IPS-15b (cell line): ENCODE data around the gene TMEM255B.
"Not testable (repeated sequence)": the region's sequence is repeated elsewhere in the genome, so short reads cannot be mapped to it uniquely, and the experiment has no call there.

ENCODE experiments used
- H3K27me3 ChIP-seq: one replicate; pipeline ENCODE4 v1.6.1; 2013; ENCODE audit warnings: low read length; ENCODE audit not compliant: control insufficient read depth, insufficient read depth
- H3K36me3 ChIP-seq: one replicate; pipeline ENCODE4 v1.6.1; 2013; ENCODE audit warnings: low read length; ENCODE audit not compliant: control insufficient read depth, insufficient read depth
- H3K4me1 ChIP-seq: one replicate; pipeline ENCODE4 v1.6.1; 2013; ENCODE audit warnings: mild to moderate bottlenecking, low read length; ENCODE audit not compliant: control insufficient read depth, insufficient read depth
- H3K4me3 ChIP-seq: one replicate; pipeline ENCODE4 v1.5.1; 2013; ENCODE audit warnings: low read depth, low read length
- H3K9ac ChIP-seq: one replicate; pipeline ENCODE4 v1.6.1; 2013; ENCODE audit warnings: low read depth, mild to moderate bottlenecking, low read length
- H3K9me3 ChIP-seq: one replicate; pipeline ENCODE4 v1.6.1; 2013; ENCODE audit warnings: mild to moderate bottlenecking, low read length; ENCODE audit not compliant: control insufficient read depth, insufficient read depth

TMEM255B gene

GRCh38 chr13:113821847-113822246, 62.8 kb downstream of the TMEM255B start:
- peaks cover 17% of the 10 kb centered on the region for H3K36me3 ChIP-seq
- H3K4me3 ChIP-seq: no peak overlapping the region

GRCh38 chr13:113822266-113822665, 63.2 kb downstream of the TMEM255B start:
- Histone ChIP-seq H3K36me3 (peaks cover 18% of the 10 kb centered on the region), H3K4me1 (no peaks in the 10 kb centered on the region), H3K9ac (no peak overlapping the region), H3K27me3 (no peaks in the 10 kb centered on the region), H3K4me3 (no peak overlapping the region), H3K9me3 (no peaks in the 10 kb centered on the region)

More at GRCh38 chr13:113821847-113822246, 62.8 kb downstream of the TMEM255B start:
- no peaks in the 10 kb centered on the region for H3K9me3 ChIP-seq
- H3K27me3 ChIP-seq: no peaks in the 10 kb centered on the region
- H3K9ac ChIP-seq: no peak overlapping the region
- no peaks in the 10 kb centered on the region for H3K4me1 ChIP-seq

- no peak overlapping the region for H3K4me3 ChIP-seq
- H3K4me1 ChIP-seq: no peaks in the 10 kb centered on the region
- peaks cover 21% of the 10 kb centered on the region for H3K36me3 ChIP-seq
- H3K27me3 ChIP-seq: no peaks in the 10 kb centered on the region
- no peaks in the 10 kb centered on the region for H3K9me3 ChIP-seq
- H3K9ac ChIP-seq: no peak overlapping the region
These were observed 64.1 kb downstream of the TMEM255B start for GRCh38 chr13:113822956-113823744.

GRCh38 chr13:113823771-113824170, 64.7 kb downstream of the TMEM255B start:
- no peak overlapping the region for H3K9ac ChIP-seq
- H3K4me3 ChIP-seq: no peak overlapping the region
- no peaks in the 10 kb centered on the region for H3K9me3 ChIP-seq
- H3K36me3 ChIP-seq: peaks cover 21% of the 10 kb centered on the region
- no peaks in the 10 kb centered on the region for H3K4me1 ChIP-seq
- H3K27me3 ChIP-seq: no peaks in the 10 kb centered on the region

DNA sequence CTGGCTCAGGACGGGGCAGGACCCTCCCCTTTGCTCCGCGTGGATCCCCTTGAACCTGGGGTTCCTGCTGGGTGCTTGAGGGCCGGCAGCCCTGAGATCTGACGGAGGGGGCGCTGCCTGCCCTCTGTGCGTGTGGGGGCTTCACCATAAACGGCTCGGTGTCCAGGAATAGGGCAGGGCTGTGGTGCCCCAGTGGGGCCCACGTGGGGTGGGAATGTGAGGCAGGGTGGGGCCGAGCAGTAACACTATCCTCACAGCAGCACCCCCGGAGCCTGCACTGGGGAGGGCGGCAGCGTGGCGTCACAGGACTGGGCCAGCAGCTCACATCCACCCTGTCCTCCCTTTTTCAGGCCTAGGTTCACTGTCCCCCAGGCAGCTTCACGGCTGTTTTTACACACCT, 66.8 kb downstream of the TMEM255B start:
- no peaks in the 10 kb centered on the region for H3K4me1 ChIP-seq

GRCh38 chr13:113826446-113826845, 67.4 kb downstream of the TMEM255B start:
- H3K4me1 ChIP-seq, H3K9ac ChIP-seq, H3K4me3 ChIP-seq, H3K9me3 ChIP-seq, H3K27me3 ChIP-seq: not testable (repeated sequence)
- H3K36me3 ChIP-seq: peaks cover 18% of the 10 kb centered on the region

More for the DNA sequence above, 66.8 kb downstream of the TMEM255B start:
- peaks cover 18% of the 10 kb centered on the region for H3K36me3 ChIP-seq
- no peaks in the 10 kb centered on the region for H3K27me3 ChIP-seq
- no peak overlapping the region for H3K4me3 ChIP-seq
- H3K9me3 ChIP-seq: no peaks in the 10 kb centered on the region
- no peak overlapping the region for H3K9ac ChIP-seq

GRCh38 chr13:113827021-113827420, 68.0 kb downstream of the TMEM255B start:
- Histone ChIP-seq H3K4me3 (no peak overlapping the region), H3K9me3 (no peaks in the 10 kb centered on the region), H3K27me3 (no peaks in the 10 kb centered on the region), H3K36me3 (peaks cover 12% of the 10 kb centered on the region), H3K4me1 (no peaks in the 10 kb centered on the region), H3K9ac (no peak overlapping the region)

DNA sequence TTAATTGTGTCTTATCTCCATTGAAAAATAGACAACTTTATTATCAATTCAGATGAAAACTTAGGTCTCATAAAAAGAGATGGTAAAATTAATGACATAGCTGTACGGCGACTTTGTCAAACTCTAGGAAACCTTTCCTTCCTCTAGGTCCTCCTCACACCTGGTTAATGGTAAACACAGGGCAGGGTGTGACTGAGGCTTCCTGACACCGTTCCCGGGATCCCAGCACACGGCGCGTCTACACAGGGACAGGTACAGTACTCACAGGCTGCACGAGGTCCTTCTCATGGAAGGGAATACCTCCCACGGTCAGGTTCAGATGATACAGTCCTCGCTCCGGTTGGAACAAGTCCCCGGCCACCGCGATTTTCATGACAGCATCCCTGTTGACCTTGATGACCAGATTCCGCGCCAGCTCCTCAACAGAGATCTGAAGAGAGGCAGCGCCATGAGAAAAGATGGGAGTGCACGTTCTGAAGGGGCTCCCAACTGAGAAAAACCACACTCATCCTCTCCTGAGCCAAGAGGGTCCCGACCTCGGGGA, 69.3 kb downstream of the TMEM255B start:
- peaks cover 14% of the 10 kb centered on the region for H3K36me3 ChIP-seq
- H3K27me3 ChIP-seq: no peaks in the 10 kb centered on the region
- no peak overlapping the region for H3K9ac ChIP-seq
- H3K9me3 ChIP-seq: no peaks in the 10 kb centered on the region
- H3K4me3 ChIP-seq: no peak overlapping the region
- no peaks in the 10 kb centered on the region for H3K4me1 ChIP-seq

GRCh38 chr13:113830426-113830950, 71.5 kb downstream of the TMEM255B start:
- H3K4me1 ChIP-seq, H3K4me3 ChIP-seq, H3K9me3 ChIP-seq, H3K9ac ChIP-seq, H3K27me3 ChIP-seq: not testable (repeated sequence)
- H3K36me3 ChIP-seq: peaks cover 18% of the 10 kb centered on the region

DNA sequence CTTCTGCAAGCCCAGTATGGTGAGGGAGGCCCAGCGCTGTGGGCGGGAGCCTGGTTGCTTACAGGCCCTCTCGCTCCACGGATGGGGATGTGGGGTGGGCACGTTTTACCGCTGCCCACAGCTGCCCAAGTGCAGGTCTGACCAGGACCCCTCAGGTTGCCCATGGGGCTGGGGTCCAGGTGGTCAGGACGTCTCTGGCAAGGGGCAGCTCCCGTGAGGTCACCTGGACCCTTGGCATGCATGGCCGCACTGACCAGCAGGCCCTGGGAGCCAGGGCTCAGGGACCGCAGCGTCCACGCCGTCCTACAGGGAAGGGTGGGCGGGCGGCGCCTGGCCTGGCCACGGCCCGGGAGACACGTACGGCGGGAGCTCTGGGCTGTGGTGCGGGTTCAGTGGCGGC, 72.0 kb downstream of the TMEM255B start:
- H3K36me3 ChIP-seq: peaks cover 18% of the 10 kb centered on the region
- H3K9ac ChIP-seq: no peak overlapping the region
- H3K4me1 ChIP-seq: no peaks in the 10 kb centered on the region
- H3K27me3 ChIP-seq: no peaks in the 10 kb centered on the region
- H3K9me3 ChIP-seq: no peaks in the 10 kb centered on the region
- no peak overlapping the region for H3K4me3 ChIP-seq

GRCh38 chr13:113832205-113832604, 73.2 kb downstream of the TMEM255B start:
- H3K27me3 ChIP-seq: no peaks in the 10 kb centered on the region
- H3K9ac ChIP-seq: no peak overlapping the region
- no peak overlapping the region for H3K4me3 ChIP-seq
- H3K36me3 ChIP-seq: peaks cover 18% of the 10 kb centered on the region
- no peaks in the 10 kb centered on the region for H3K9me3 ChIP-seq
- no peaks in the 10 kb centered on the region for H3K4me1 ChIP-seq

DNA sequence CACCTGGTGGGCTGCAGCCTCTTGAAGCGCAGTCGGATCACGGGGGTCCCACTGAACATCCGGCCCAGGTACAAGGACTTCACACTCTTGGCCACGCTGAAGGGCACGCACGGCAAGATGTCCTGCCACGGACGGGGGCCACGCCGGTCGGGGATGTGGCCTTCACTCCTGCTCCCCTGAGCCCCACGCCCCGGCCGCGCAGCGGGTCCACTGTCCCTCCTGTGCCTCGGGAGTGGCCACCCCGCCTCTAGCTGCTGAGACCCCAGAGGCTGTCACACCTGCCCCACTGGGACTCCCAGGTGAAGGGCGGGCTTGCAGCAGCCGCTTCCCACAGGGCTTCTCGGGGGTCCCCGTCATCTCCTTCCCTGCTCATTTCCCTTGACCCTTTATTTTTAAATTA, 73.6 kb downstream of the TMEM255B start:
- Histone ChIP-seq H3K36me3 (peaks cover 14% of the 10 kb centered on the region), H3K27me3 (no peaks in the 10 kb centered on the region), H3K4me3 (no peak overlapping the region), H3K9ac (no peak overlapping the region), H3K4me1 (no peaks in the 10 kb centered on the region), H3K9me3 (no peaks in the 10 kb centered on the region)
